Kidney (tissue), 14 donors: ENCODE measurements around the gene RBCK1. TPM values are rescaled to one million over a fixed set of nuclear protein-coding genes. Genes with fewer than 3 reads are reported as not detected.

Experiments
- DNase-seq, 5 donors: peaks; one replicate each; pipeline ENCODE4 v3.0.0-alpha.2; 2013 to 2020
- FAIRE-seq: peaks from 2 replicates; lab custom pipeline; 2012; peaks lifted over from hg19 to GRCh38; lab: Jason Lieb, UNC
- H3K27ac ChIP-seq, 2 donors: one replicate each; pipeline ENCODE4 v1.7.0; 2013; ENCODE audit warnings: low read depth in 2 of 2, low read length in 2 of 2, inconsistent platforms in 1 of 2
- H3K27me3 ChIP-seq: one replicate; pipeline ENCODE4 v1.7.1; 2013; ENCODE audit warnings: low read length, inconsistent platforms; ENCODE audit not compliant: control insufficient read depth, insufficient read depth
- H3K36me3 ChIP-seq, 3 donors: one replicate each; pipeline versions ENCODE4 v1.7.0 to v1.7.1; 2013; ENCODE audit warnings: low read length in 3 of 3, control low read depth in 1 of 3, inconsistent platforms in 1 of 3; ENCODE audit not compliant: insufficient read depth in 3 of 3, control insufficient read depth in 2 of 3
- H3K4me1 ChIP-seq, 3 donors: one replicate each; pipeline versions ENCODE4 v1.7.0 to v1.7.1; 2013; ENCODE audit warnings: low read length in 3 of 3, inconsistent platforms in 1 of 3, low read depth in 1 of 3; ENCODE audit not compliant: control insufficient read depth in 2 of 3, insufficient read depth in 2 of 3
- H3K4me3 ChIP-seq, 3 donors: one replicate each; pipeline versions ENCODE4 v1.7.0 to v1.8.1; 2013; ENCODE audit warnings: low read length in 3 of 3, control low read depth in 1 of 3, inconsistent platforms in 1 of 3
- H3K9ac ChIP-seq, 3 donors: one replicate each; pipeline versions ENCODE4 v1.7.0 to v1.7.1; 2013; ENCODE audit warnings: low read length in 3 of 3, control low read depth in 1 of 3, inconsistent platforms in 1 of 3
- H3K9me3 ChIP-seq, 3 donors: one replicate each; pipeline versions ENCODE4 v1.7.0 to v1.7.1; 2013; ENCODE audit warnings: low read length in 3 of 3, control low read depth in 1 of 3, inconsistent platforms in 1 of 3; ENCODE audit not compliant: control insufficient read depth in 2 of 3, insufficient read depth in 1 of 3
- CTCF ChIP-seq: IDR thresholded peaks from 3 replicates; pipeline ENCODE4 v1.5.1; 2012; ENCODE audit warnings: mild to moderate bottlenecking, moderate library complexity, borderline replicate concordance; ENCODE audit not compliant: insufficient read depth; ENCODE audit errors: extremely low read depth
- intact Hi-C: fragments of 100-400 bp; cut with DNase I; formaldehyde crosslinking; loops from one replicate; pipeline ENCODE4 v1.11.1; 2022
- polyA plus RNA-seq: library from polyadenylated mRNA; stranded (reverse); fragments of 350-450 nt; fragmentation: Illumina TruSeq; extraction: RNeasy Lipid Tissue Mini Kit (QIAGEN cat#74804); gene quantifications from one replicate; pipeline ENCODE4 v1.2.3, GENCODE V29; 2014; ENCODE audit warnings: low read depth, low replicate concordance; ENCODE audit not compliant: insufficient read depth
- total RNA-seq: library from RNA; stranded (reverse); fragmentation: NEBNext Ultra II Directional; extraction: Animal tissue kit (Norgen Biotek cat#: 25700); gene quantifications from one replicate; pipeline ENCODE4 v1.2.1, GENCODE V29; 2021
- donor health status: control.
- donor health status: control.
- donor health status: control.
- donor health status: control.
- donor health status: control.
- donor health status: DM: yes; HTN: yes; CAD: no.
- donor health status: Normal renal cell carcinoma (clear cell type).

The RBCK1 gene
- total and polyA plus RNA-seq, 2 donors from 2014 or later = 73.0 to 93.6 TPM

- H3K9me3 ChIP-seq = no peaks in the 10 kb centered on the region
- no peaks in the 10 kb centered on the region for H3K27me3 ChIP-seq
- FAIRE-seq (no peak), DNase-seq (no peak)
- no peak for TF ChIP-seq CTCF
- peaks cover 11 to 57% (median 45%) of the 10 kb centered on the region in 3 donors for H3K36me3 ChIP-seq
- no peak overlapping the region for H3K9ac ChIP-seq
- peaks cover 0 to 8% (median 0%) of the 10 kb centered on the region in 3 donors for H3K4me1 ChIP-seq
- H3K4me3 ChIP-seq = no peak overlapping the region
- intact Hi-C loops = no loop called here
- no peak overlapping the region for H3K27ac ChIP-seq
These were observed 27.5 kb downstream of the RBCK1 start for GRCh38 chr20:435558-435957.

DNA sequence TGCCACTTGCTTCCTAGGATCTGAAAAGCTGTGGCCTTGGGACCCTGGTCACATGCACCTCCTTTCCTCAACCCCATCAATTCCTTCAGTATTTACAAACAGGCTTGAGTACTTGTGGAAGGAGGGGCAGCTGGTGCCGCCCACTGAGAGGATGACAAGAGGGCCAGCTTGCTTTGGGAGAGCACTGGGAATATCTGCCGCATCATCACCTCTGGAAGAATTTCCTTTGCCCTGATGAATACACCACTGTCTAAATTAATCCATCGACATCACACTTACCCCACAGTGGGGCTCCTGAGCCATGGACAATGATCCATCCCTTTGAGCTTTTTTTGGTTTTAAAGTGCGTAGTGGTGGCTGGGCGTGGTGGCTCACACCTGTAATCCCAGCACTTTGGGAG is 28.4 kb downstream of the RBCK1 start:
- peaks cover 11 to 61% (median 52%) of the 10 kb centered on the region in 3 donors for H3K36me3 ChIP-seq
- peaks cover 0 to 8% (median 0%) of the 10 kb centered on the region in 3 donors for H3K4me1 ChIP-seq
- no peak for DNase-seq
- no peak overlapping the region for H3K9ac ChIP-seq
- H3K9me3 ChIP-seq = no peaks in the 10 kb centered on the region
- FAIRE-seq = no peak
- no peak overlapping the region for H3K4me3 ChIP-seq
- intact Hi-C loops = no loop called here
- no peaks in the 10 kb centered on the region for H3K27me3 ChIP-seq
- no peak for TF ChIP-seq CTCF
- no peak overlapping the region for H3K27ac ChIP-seq

DNA sequence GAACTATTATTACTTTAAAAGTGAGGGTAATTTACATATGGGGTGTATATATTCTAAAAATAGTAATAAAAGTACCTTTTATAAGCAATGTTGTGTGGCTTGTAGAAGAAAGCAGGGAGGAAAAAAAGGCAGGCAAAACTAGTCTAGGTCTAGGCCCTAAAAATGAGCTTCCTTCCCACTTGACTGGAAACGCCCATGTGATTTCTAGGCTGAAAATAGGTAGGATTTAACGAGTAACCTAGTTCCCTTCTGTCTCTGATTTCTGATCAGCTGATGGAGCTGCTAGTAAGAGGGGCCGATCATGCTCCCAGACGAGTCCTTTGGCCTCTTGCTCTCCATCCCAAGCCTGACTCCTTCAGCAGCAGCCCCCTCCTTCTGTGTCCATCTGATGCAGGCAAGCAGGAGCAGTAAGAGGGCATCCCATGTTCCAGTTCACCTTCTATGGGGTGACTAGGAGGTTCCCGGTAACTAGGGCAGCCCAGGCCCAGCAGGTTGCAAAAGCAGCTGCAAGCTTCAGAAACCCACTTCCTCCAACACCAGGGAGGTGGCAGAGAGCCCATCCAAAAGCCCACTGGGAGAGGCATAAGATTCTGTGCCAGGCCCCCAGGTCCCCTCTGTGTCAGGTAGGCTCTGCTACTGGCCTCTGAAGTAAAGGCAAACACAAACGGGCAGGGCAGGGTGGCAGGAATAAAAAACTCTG is 29.8 kb downstream of the RBCK1 start:
- peaks cover 0 to 8% (median 0%) of the 10 kb centered on the region in 3 donors for H3K4me1 ChIP-seq
- no peaks in the 10 kb centered on the region for H3K9me3 ChIP-seq
- peaks cover 11 to 63% (median 52%) of the 10 kb centered on the region in 3 donors for H3K36me3 ChIP-seq
- DNase-seq = no peak
- H3K9ac ChIP-seq = no peak overlapping the region
- H3K27me3 ChIP-seq = no peaks in the 10 kb centered on the region
- no peak overlapping the region for H3K4me3 ChIP-seq
- H3K27ac ChIP-seq = no peak overlapping the region
- intact Hi-C loops = no loop called here
- TF ChIP-seq CTCF = no peak
- no peak for FAIRE-seq
